Endothelial cell of umbilical vein (primary cell): ENCODE results near the gene TEKTIP1. TPM values are rescaled to one million over a fixed set of nuclear protein-coding genes. Genes with fewer than 3 reads are reported as not detected.
A peak's percentile ranks its signal among the peaks of the same experiment; 100 is the strongest.

Experiments used
- BruUV-seq: library from RNA; stranded (reverse); fragments of 400-500 nt; replicated peaks from 2 replicates; lab custom pipeline; 2021; lab: Mats Ljungman, UMichigan
- CTCF ChIA-PET: fragments of 300-600, 350-600 bp; sonication (Branson Sonifier 250); formaldehyde crosslinking; loops from one replicate; lab custom pipeline; 2021; ENCODE audit warnings: antibody characterized with exemption, inconsistent platforms; lab: Charles Lee
- POLR2A ChIA-PET: fragments of 300-600, 350-600 bp; sonication (Branson Sonifier 250); formaldehyde crosslinking; loops from one replicate; lab custom pipeline; 2021; ENCODE audit warnings: antibody characterized with exemption, inconsistent platforms; lab: Charles Lee
- DNase-seq: peaks from one replicate; pipeline ENCODE4 v3.0.0-alpha.2; 2011; ENCODE audit warnings: low read depth, low spot score
- FAIRE-seq: peaks from 2 replicates; lab custom pipeline; 2011; peaks lifted over from hg19 to GRCh38; lab: Jason Lieb, UNC
- H2AFZ ChIP-seq: 2 replicates; pipeline ENCODE4 v1.6.0; 2012; ENCODE audit warnings: low read depth, low read length, control low read depth, inconsistent platforms
- H3K27ac ChIP-seq: 2 replicates; pipeline ENCODE4 v1.5.1; 2011; ENCODE audit warnings: low read depth, mild to moderate bottlenecking, control low read depth, low read length, moderate library complexity; ENCODE audit not compliant: insufficient read depth
- H3K27me3 ChIP-seq, 2 experiments: 2 replicates each; pipeline versions ENCODE4 v1.6.0 to v1.6.1; 2011; ENCODE audit warnings: low read length in 2 of 2, mixed read lengths in 1 of 2; ENCODE audit not compliant: control insufficient read depth in 2 of 2, insufficient read depth in 2 of 2
- H3K36me3 ChIP-seq, 2 experiments: 2 replicates in 1 of 2; 3 replicates in 1 of 2; pipeline ENCODE4 v1.5.1; 2011; ENCODE audit warnings: low read length in 2 of 2, mild to moderate bottlenecking in 1 of 2, moderate library complexity in 1 of 2; ENCODE audit not compliant: control insufficient read depth in 2 of 2, insufficient read depth in 2 of 2; ENCODE audit errors: extremely low read depth in 1 of 2
- H3K4me1 ChIP-seq: 3 replicates; pipeline ENCODE4 v1.5.1; 2011; ENCODE audit warnings: mild to moderate bottlenecking, low read length; ENCODE audit not compliant: control insufficient read depth, insufficient read depth; ENCODE audit errors: extremely low read depth
- H3K4me2 ChIP-seq: 2 replicates; pipeline ENCODE4 v1.6.1; 2011; ENCODE audit warnings: low read length, control low read depth, mixed read lengths; ENCODE audit not compliant: insufficient read depth
- H3K4me3 ChIP-seq, 3 experiments: fragments of 200-600 bp in 1 of 3; sonication (generic), shearing (Covaris generic) in 1 of 3; replicated peaks in 1 of 3; 2 replicates each; pipeline ENCODE4 v1.5.1; 2011 to 2016; ENCODE audit warnings: control low read depth in 3 of 3, low read length in 3 of 3, mild to moderate bottlenecking in 2 of 3, inconsistent platforms in 1 of 3, low read depth in 1 of 3, moderate library complexity in 1 of 3; ENCODE audit not compliant: insufficient read depth in 1 of 3
- H3K79me2 ChIP-seq: 2 replicates; pipeline ENCODE4 v1.6.0; 2012; ENCODE audit warnings: low read length, inconsistent platforms; ENCODE audit not compliant: control insufficient read depth, insufficient read depth
- H3K9ac ChIP-seq: replicated peaks from 2 replicates; pipeline ENCODE3; 2011; ENCODE audit warnings: low read length, control low read depth; ENCODE audit not compliant: insufficient read depth; ENCODE audit errors: extremely low read depth
- H3K9me1 ChIP-seq: replicated peaks from 3 replicates; pipeline ENCODE4 v1.6.0; 2011; ENCODE audit warnings: mild to moderate bottlenecking, low read length; ENCODE audit not compliant: control insufficient read depth, insufficient read depth; ENCODE audit errors: extremely low read depth
- H3K9me3 ChIP-seq: replicated peaks from 2 replicates; pipeline ENCODE4 v1.5.1; 2012; ENCODE audit warnings: low read length, inconsistent platforms; ENCODE audit not compliant: control insufficient read depth, insufficient read depth
- H4K20me1 ChIP-seq: replicated peaks from 2 replicates; pipeline ENCODE3; 2011; ENCODE audit warnings: mild to moderate bottlenecking, low read length; ENCODE audit not compliant: control insufficient read depth, insufficient read depth; ENCODE audit errors: extremely low read depth
- CTCF ChIP-seq, 2 donors: IDR thresholded peaks; 1 replicate in 1 of 2; 2 replicates in 1 of 2; pipeline ENCODE4 v1.5.1; 2011; ENCODE audit warnings: low read length in 2 of 2, mild to moderate bottlenecking in 2 of 2, moderate library complexity in 2 of 2, control low read depth in 1 of 2, inconsistent platforms in 1 of 2, low read depth in 1 of 2; ENCODE audit not compliant: insufficient read depth in 1 of 2; ENCODE audit errors: extremely low read depth in 1 of 2
- EZH2 ChIP-seq: IDR thresholded peaks from 2 replicates; pipeline ENCODE4 v1.6.1; 2012; ENCODE audit warnings: borderline replicate concordance, low read depth, mild to moderate bottlenecking, moderate library complexity, low read length, inconsistent platforms; ENCODE audit not compliant: severe bottlenecking
- FOS ChIP-seq: IDR thresholded peaks from 2 replicates; pipeline ENCODE4 v1.6.1; 2011; ENCODE audit warnings: mild to moderate bottlenecking, low read length, moderate library complexity, borderline replicate concordance; ENCODE audit not compliant: insufficient read depth
- GATA2 ChIP-seq: IDR thresholded peaks from 2 replicates; pipeline ENCODE4 v1.7.0; 2011; ENCODE audit warnings: low read depth, mild to moderate bottlenecking, moderate library complexity, mixed read lengths, low read length; ENCODE audit not compliant: insufficient read length, insufficient read depth
- MYC ChIP-seq: IDR thresholded peaks from one replicate; pipeline ENCODE4 v1.6.1; 2011; ENCODE audit warnings: mild to moderate bottlenecking, low read depth, low read length
- POLR2A ChIP-seq: IDR thresholded peaks from 2 replicates; pipeline ENCODE4 v1.6.1; 2012; ENCODE audit warnings: low read depth, mild to moderate bottlenecking, control low read depth, low read length
- POLR2AphosphoS5 ChIP-seq: IDR thresholded peaks from 2 replicates; pipeline ENCODE4 v1.6.1; 2012; ENCODE audit warnings: low read depth, mild to moderate bottlenecking, control low read depth, low read length, moderate library complexity; ENCODE audit not compliant: insufficient read depth
- dilution Hi-C: fragments of 300-500 bp; cut with MboI; formaldehyde crosslinking; loops from one replicate; pipeline ENCODE4 v1.15.0; 2019; ENCODE audit warnings: low sequenced_read_pairs; ENCODE audit not compliant: extremely low pct_ligation_motif_present
- intact Hi-C: fragments of 100-400 bp; cut with micrococcal nuclease; formaldehyde crosslinking; loops from one replicate; pipeline ENCODE4 v1.10.0; 2022
- polyA plus RNA-seq, 4 experiments: library from polyadenylated mRNA; depleted of rRNA in 3 of 4; stranded (reverse) in 3 of 4; unstranded in 1 of 4; fragments of >200 nt; gene quantifications; 2 replicates each; pipeline versions ENCODE4 v1.2.1 to v1.2.3, GENCODE V29; 2011 to 2012; ENCODE audit warnings: missing spikeins in 1 of 4
- total RNA-seq: library from RNA; stranded (reverse); gene quantifications from 2 replicates; pipeline ENCODE4 v1.2.3, GENCODE V29; 2021

TEKTIP1 gene
- total and polyA plus RNA-seq, 2 donors (not counting 3 experiments of a cell fraction or from before 2014, with no cell fraction given): 0.73 TPM; not detected in 1

GRCh38 chr19:3509566-3509989 lies 29.4 kb upstream of the TEKTIP1 start:
- H3K9ac ChIP-seq: no peak overlapping the region
- H3K27me3 ChIP-seq: no peaks in the 10 kb centered on the region
- ChIA-PET POLR2A (no interaction called here), CTCF (no interaction called here)
- no peaks in the 10 kb centered on the region for H4K20me1 ChIP-seq
- no peak for DNase-seq
- no peaks in the 10 kb centered on the region for H3K9me1 ChIP-seq
- no peak overlapping the region for H3K4me3 ChIP-seq
- H3K4me2 ChIP-seq: no peak overlapping the region
- peaks cover 84% of the 10 kb centered on the region for H3K79me2 ChIP-seq
- peak; percentile 85 for FAIRE-seq
- peaks cover 10% of the 10 kb centered on the region for H3K4me1 ChIP-seq
- H3K9me3 ChIP-seq: no peaks in the 10 kb centered on the region
- intact Hi-C loops: no loop called here
- peak overlapping the region; percentile 51 for H3K27ac ChIP-seq
- no TSS peak for BruUV-seq
- dilution Hi-C loops: no loop called here
- peaks cover 0 to 10% of the 10 kb centered on the region in 2 experiments for H3K36me3 ChIP-seq
- no peak for TF ChIP-seq FOS
- no peak for TF ChIP-seq CTCF (IDR thresholded peaks at IDR 0.05; ENCODE audit: extremely low read depth in 1 of 2, insufficient read depth in 1 of 2, low read depth in 1 of 2, low read length in 2 of 2)
- TF ChIP-seq POLR2AphosphoS5: no peak
- no peak for TF ChIP-seq EZH2
- TF ChIP-seq POLR2A: no peak
- no peak for TF ChIP-seq MYC
- no peak for TF ChIP-seq GATA2
- no peak overlapping the region for H2AFZ ChIP-seq
